H1 (cell line): ENCODE measurements around the gene RAD51B. TPM values are rescaled to one million over a fixed set of nuclear protein-coding genes. Genes with fewer than 3 reads are reported as not detected.

Source experiments
- ATF2 ChIP-seq: IDR thresholded peaks from 2 replicates; pipeline ENCODE4 v1.6.1; 2012; ENCODE audit warnings: low read length, inconsistent platforms
- CBX5 ChIP-seq: fragments of 300-800, 300-1000 bp; sonication (generic); IDR thresholded peaks from 2 replicates; pipeline ENCODE4 v1.7.1; 2016; ENCODE audit warnings: antibody characterized with exemption, low read length, low read depth
- CHD7 ChIP-seq: fragments of 300-600 bp; sonication (generic); IDR thresholded peaks from 2 replicates; pipeline ENCODE4 v1.7.1; 2012; ENCODE audit warnings: low read length, moderate library complexity, mild to moderate bottlenecking, inconsistent platforms; ENCODE audit not compliant: insufficient replicate concordance
- GABPA ChIP-seq: IDR thresholded peaks from 2 replicates; pipeline ENCODE4 v1.6.1; 2011; ENCODE audit warnings: mild to moderate bottlenecking, low read length, moderate library complexity, borderline replicate concordance; ENCODE audit not compliant: insufficient read depth
- RBBP5 ChIP-seq: IDR thresholded peaks from 2 replicates; pipeline ENCODE4 v1.7.1; 2012; ENCODE audit warnings: low read depth, mild to moderate bottlenecking, inconsistent platforms, low read length, moderate library complexity, borderline replicate concordance
- SAP30 ChIP-seq: fragments of 300-600 bp; sonication (generic); IDR thresholded peaks from 2 replicates; pipeline ENCODE4 v1.7.1; 2012; ENCODE audit warnings: low read length, moderate library complexity, mild to moderate bottlenecking, inconsistent platforms; ENCODE audit not compliant: insufficient read depth, insufficient replicate concordance
- SP2 ChIP-seq: IDR thresholded peaks from 2 replicates; pipeline ENCODE4 v1.6.1; 2012; ENCODE audit warnings: mild to moderate bottlenecking, low read length, inconsistent platforms
- TAF1 ChIP-seq: IDR thresholded peaks from 2 replicates; pipeline ENCODE4 v1.6.1; 2011; ENCODE audit warnings: mild to moderate bottlenecking, low read depth, low read length
- TEAD4 ChIP-seq: IDR thresholded peaks from 2 replicates; pipeline ENCODE4 v1.6.1; 2012; ENCODE audit warnings: low read depth, low read length, inconsistent platforms, mixed read lengths
- polyA plus RNA-seq, 7 experiments: library from polyadenylated mRNA; depleted of rRNA in 3 of 7; stranded (reverse) in 5 of 7; unstranded in 2 of 7; fragments of >200 nt in 5 of 7; fragments of 200-250 nt in 2 of 7; gene quantifications; 1 replicate in 5 of 7; 2 replicates in 1 of 7; 4 replicates in 1 of 7; pipeline versions ENCODE4 v1.2.1 to v1.2.3, GENCODE V29; 2011 to 2013; ENCODE audit warnings: missing spikeins in 2 of 7, mixed read lengths in 2 of 7
- total RNA-seq: library from RNA; stranded (reverse); fragmentation: NEBNext Ultra II Directional; extraction: Animal tissue kit (Norgen Biotek cat#: 25700); gene quantifications from 2 replicates; pipeline ENCODE4 v1.2.1, GENCODE V29; 2021

RAD51B gene
- total and polyA plus RNA-seq, 2 of the 8 experiments (the other 6 are each of a cell fraction or from before 2014, with no cell fraction given) = 3.9 to 14.9 TPM

- TF ChIP-seq CHD7 = peak; percentile 56
- TF ChIP-seq SAP30 = no peak
- TF ChIP-seq TEAD4 = no peak
- TF ChIP-seq RBBP5 = no peak
- TF ChIP-seq ATF2 = no peak
- TF ChIP-seq SP2 = no peak
- no peak for TF ChIP-seq GABPA
- no peak for TF ChIP-seq CBX5
- no peak for TF ChIP-seq TAF1
Measured at GRCh38 chr14:67837011-67837624, 17.5 kb downstream of the RAD51B start (continued).
